K562 (cell line): Measurements from ENCODE around the gene MRM2. TPM values are rescaled to one million over a fixed set of nuclear protein-coding genes. Genes with fewer than 3 reads are reported as not detected.
A peak's percentile ranks its signal among the peaks of the same experiment; 100 is the strongest.

Source experiments
- ETV5 ChIP-seq: sonication (generic); formaldehyde crosslinking; IDR thresholded peaks from 2 replicates; pipeline ENCODE4 v1.4.0; 2020; ENCODE audit warnings: low read depth, mild to moderate bottlenecking, missing genetic modification reagents
- HNRNPLL ChIP-seq: fragments of 200-400 bp; formaldehyde crosslinking; IDR thresholded peaks from 2 replicates; pipeline ENCODE4 v1.6.1; 2017; ENCODE audit warnings: low read length, low read depth, mild to moderate bottlenecking; ENCODE audit not compliant: poor library complexity, severe bottlenecking
- KHSRP ChIP-seq: fragments of 450-650 bp; IDR thresholded peaks from 2 replicates; pipeline ENCODE4 v1.6.1; 2017
- PTRF ChIP-seq: fragments of 450-650 bp; IDR thresholded peaks from 2 replicates; pipeline ENCODE4 v1.6.1; 2016; ENCODE audit warnings: mild to moderate bottlenecking, missing genetic modification characterization, missing compliant biosample characterization
- SMAD1 ChIP-seq: fragments of 150-350 bp; IDR thresholded peaks from 2 replicates; pipeline ENCODE4 v1.6.1; 2014; ENCODE audit warnings: low read length, low read depth; ENCODE audit not compliant: partially characterized antibody
- YY1 ChIP-seq, 3 experiments: IDR thresholded peaks; 2 replicates each; pipeline ENCODE4 v1.6.1; 2011; ENCODE audit warnings: low read length in 2 of 3, mild to moderate bottlenecking in 2 of 3, moderate library complexity in 2 of 3, borderline replicate concordance in 1 of 3, control low read depth in 1 of 3, low read depth in 1 of 3; ENCODE audit not compliant: insufficient read depth in 3 of 3, insufficient replicate concordance in 2 of 3, control insufficient read depth in 1 of 3, insufficient read length in 1 of 3; ENCODE audit errors: extremely low read depth in 1 of 3
- ZC3H4 ChIP-seq: sonication (generic); formaldehyde crosslinking; IDR thresholded peaks from 2 replicates; pipeline ENCODE4 v1.9.0; 2021; ENCODE audit warnings: missing genetic modification reagents, borderline replicate concordance
- ZNF316 ChIP-seq: fragments of 450-650 bp; IDR thresholded peaks from 2 replicates; pipeline ENCODE4 v1.6.1; 2016
- polyA plus RNA-seq, 8 experiments: library from polyadenylated mRNA; depleted of rRNA in 4 of 8; stranded (reverse) in 5 of 8; unstranded in 3 of 8; fragments of >200 nt; fragmentation: Nextera tagmentation in 2 of 8; fragmentation: Illumina TruSeq in 1 of 8; extraction: Ambion mirVana in 2 of 8; extraction: Trizol in 1 of 8; gene quantifications; 2 replicates each; pipeline versions ENCODE4 v1.2.1 to v1.2.3, GENCODE V29; 2011 to 2014; ENCODE audit warnings: inconsistent platforms in 1 of 8, missing spikeins in 1 of 8
- total RNA-seq, 7 experiments: library from RNA; depleted of rRNA in 6 of 7; stranded (reverse); fragments of >200 nt in 6 of 7; fragmentation: Illumina TruSeq in 2 of 7; extraction: Trizol in 2 of 7; gene quantifications; 2 replicates each; pipeline versions ENCODE4 v1.2.1 to v1.2.3, GENCODE V29; 2011 to 2021; ENCODE audit warnings: low replicate concordance in 1 of 7
- TF ChIP-seq, protein P1 (sequence below), 2 experiments: IDR thresholded peaks; 2 replicates each; pipeline ENCODE4 v1.6.1; 2011; ENCODE audit warnings: borderline replicate concordance in 1 of 2, control low read depth in 1 of 2, low read depth in 1 of 2, low read length in 1 of 2, mild to moderate bottlenecking in 1 of 2, mixed read lengths in 1 of 2, moderate library complexity in 1 of 2; ENCODE audit not compliant: insufficient read depth in 1 of 2, insufficient read length in 1 of 2, poor library complexity in 1 of 2, severe bottlenecking in 1 of 2; ENCODE audit errors: extremely low read depth in 1 of 2
- TF ChIP-seq, protein P2 (sequence below), 2 experiments: fragments of 450-650 bp; IDR thresholded peaks; 2 replicates each; pipeline ENCODE4 v1.6.1; 2016; ENCODE audit warnings: mild to moderate bottlenecking in 2 of 2, borderline replicate concordance in 1 of 2, low read depth in 1 of 2, moderate library complexity in 1 of 2
- TF ChIP-seq, protein P3 (sequence below): sonication (generic); formaldehyde crosslinking; IDR thresholded peaks from 2 replicates; pipeline ENCODE4 v1.8.1; 2023; ENCODE audit warnings: mild to moderate bottlenecking, missing genetic modification reagents, moderate library complexity

Gene MRM2
- total and polyA plus RNA-seq, 9 of the 15 experiments (the other 6 are each of a cell fraction or from before 2014, with no cell fraction given), result 32.4 to 116 (median 50.5) TPM

DNA sequence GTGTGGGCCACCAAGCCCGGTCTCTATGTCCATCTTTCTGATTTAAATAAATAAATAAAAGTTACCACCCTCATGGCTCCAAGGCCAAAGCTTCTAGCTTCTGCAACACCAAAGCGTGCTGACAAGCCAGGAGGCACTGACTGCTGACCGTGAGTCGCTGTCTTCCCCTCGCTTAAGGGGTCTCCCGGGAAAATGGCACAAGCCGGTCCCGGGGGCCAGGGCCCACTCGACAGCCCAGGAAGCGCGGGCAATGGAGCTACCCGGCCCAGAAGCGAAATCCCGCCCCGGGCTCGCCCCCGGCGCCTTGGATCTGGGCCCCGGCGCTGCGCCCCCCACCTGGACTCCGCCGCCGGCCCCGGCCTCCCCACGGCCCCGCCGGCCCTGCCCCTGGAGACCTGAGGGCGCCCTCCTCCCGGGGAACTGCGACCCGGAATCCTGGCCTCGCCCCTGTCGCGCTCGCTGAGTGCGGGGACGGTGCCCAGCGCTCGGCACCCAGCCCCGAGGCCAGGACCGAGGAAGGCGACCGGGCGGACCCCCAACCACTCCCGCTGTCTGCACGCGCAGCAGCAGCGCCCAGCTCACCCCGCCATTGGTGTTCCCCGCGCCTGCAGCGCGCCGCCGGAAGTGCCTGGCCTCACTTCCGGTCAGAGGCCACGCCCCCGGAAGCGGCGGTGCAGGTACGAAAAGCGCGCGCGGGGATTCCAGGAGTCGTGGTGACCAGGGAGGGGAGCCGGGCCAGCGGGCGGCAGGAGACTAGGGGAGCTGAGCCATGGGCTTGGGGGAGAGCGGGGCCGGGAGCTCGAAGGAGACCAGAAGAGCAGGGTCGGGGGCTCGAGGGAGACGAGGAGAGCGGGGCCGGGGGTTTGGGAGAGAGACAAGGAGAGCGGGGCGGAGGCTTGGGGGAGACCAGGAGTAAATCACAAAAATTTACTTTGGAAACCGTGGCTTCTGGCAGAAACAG lies at the start of gene MRM2, which contains the start of gene NUDT1 (continued):
- peak; percentile 26 for TF ChIP-seq SMAD1
- TF ChIP-seq KHSRP, result no peak
- TF ChIP-seq ETV5 (CRISPR knock-in tag), result peak; percentile 90
- TF ChIP-seq ZC3H4, result no peak
- TF ChIP-seq, protein P1, sequence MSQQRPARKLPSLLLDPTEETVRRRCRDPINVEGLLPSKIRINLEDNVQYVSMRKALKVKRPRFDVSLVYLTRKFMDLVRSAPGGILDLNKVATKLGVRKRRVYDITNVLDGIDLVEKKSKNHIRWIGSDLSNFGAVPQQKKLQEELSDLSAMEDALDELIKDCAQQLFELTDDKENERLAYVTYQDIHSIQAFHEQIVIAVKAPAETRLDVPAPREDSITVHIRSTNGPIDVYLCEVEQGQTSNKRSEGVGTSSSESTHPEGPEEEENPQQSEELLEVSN (IDR thresholded peaks at IDR 0.05; ENCODE audit: borderline replicate concordance in 1 of 2, extremely low read depth in 1 of 2, insufficient read depth in 1 of 2, insufficient read length in 1 of 2, low read depth in 1 of 2, low read length in 1 of 2, poor library complexity in 1 of 2, severe bottlenecking in 1 of 2), result peak; percentile 59 to 89
- TF ChIP-seq ZNF316, result no peak
- TF ChIP-seq PTRF (tag), result no peak
- TF ChIP-seq HNRNPLL, result peak; percentile 64
- TF ChIP-seq, protein P2, sequence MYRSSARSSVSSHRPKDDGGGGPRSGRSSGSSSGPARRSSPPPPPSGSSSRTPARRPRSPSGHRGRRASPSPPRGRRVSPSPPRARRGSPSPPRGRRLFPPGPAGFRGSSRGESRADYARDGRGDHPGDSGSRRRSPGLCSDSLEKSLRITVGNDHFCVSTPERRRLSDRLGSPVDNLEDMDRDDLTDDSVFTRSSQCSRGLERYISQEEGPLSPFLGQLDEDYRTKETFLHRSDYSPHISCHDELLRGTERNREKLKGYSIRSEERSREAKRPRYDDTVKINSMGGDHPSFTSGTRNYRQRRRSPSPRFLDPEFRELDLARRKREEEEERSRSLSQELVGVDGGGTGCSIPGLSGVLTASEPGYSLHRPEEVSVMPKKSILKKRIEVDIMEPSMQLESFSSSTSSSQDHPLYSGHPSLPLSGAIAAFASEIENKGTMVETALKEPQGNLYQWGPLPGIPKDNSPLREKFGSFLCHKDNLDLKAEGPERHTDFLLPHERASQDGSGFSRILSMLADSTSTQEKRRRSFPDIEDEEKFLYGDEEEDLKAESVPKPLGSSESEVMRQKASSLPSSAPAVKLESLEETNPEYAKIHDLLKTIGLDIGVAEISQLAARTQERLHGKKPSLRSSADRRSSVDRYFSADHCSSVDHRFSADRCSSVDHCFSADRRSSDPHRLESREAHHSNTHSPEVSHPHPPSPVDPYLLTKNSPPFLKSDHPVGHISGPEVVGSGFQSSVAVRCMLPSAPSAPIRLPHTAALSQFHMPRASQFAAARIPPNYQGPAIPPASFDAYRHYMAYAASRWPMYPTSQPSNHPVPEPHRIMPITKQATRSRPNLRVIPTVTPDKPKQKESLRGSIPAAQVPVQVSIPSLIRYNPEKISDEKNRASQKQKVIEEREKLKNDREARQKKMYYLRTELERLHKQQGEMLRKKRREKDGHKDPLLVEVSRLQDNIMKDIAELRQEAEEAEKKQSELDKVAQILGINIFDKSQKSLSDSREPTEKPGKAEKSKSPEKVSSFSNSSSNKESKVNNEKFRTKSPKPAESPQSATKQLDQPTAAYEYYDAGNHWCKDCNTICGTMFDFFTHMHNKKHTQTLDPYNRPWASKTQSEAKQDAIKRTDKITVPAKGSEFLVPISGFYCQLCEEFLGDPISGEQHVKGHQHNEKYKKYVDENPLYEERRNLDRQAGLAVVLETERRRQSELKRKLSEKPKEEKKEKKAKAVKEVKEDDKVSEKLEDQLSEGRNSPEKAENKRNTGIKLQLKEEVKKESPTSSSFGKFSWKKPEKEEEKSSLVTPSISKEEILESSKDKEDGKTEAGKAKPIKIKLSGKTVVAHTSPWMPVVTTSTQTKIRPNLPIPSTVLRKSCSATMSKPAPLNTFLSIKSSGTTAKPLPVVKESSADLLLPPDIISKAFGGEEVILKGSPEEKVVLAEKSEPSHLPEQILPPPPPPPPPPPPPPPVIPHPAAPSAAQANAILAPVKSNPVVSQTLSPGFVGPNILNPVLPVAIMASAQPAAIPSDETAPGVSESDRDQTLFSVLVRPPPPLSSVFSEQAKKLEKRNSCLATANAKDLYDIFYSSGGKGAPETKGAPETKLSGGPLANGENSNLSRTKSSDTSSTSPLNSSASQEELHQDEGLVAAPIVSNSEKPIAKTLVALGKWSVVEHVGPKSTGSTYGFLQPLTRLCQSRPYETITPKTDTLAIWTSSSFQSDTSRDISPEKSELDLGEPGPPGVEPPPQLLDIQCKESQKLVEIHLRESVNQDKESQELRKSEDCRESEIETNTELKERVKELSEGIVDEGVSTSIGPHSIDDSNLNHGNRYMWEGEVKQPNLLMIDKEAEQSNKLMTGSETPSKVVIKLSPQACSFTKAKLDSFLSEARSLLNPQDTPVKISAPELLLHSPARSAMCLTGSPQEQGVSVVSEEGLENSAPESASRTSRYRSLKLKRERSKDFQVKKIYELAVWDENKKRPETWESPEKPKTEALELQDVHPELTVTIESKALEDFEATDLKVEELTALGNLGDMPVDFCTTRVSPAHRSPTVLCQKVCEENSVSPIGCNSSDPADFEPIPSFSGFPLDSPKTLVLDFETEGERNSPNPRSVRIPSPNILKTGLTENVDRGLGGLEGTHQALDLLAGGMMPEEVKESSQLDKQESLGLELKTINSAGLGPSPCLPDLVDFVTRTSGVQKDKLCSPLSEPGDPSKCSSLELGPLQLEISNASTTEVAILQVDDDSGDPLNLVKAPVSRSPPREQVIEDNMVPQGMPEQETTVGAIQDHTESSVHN (IDR thresholded peaks at IDR 0.05; ENCODE audit: borderline replicate concordance in 1 of 2, low read depth in 1 of 2), result no peak
- peak; percentile 72 to 95 (median 90) for TF ChIP-seq YY1 (IDR thresholded peaks at IDR 0.05; ENCODE audit: borderline replicate concordance in 1 of 3, control insufficient read depth in 1 of 3, extremely low read depth in 1 of 3, insufficient read depth in 3 of 3, insufficient read length in 1 of 3, insufficient replicate concordance in 2 of 3, low read depth in 1 of 3, low read length in 2 of 3)
- TF ChIP-seq, protein P3, sequence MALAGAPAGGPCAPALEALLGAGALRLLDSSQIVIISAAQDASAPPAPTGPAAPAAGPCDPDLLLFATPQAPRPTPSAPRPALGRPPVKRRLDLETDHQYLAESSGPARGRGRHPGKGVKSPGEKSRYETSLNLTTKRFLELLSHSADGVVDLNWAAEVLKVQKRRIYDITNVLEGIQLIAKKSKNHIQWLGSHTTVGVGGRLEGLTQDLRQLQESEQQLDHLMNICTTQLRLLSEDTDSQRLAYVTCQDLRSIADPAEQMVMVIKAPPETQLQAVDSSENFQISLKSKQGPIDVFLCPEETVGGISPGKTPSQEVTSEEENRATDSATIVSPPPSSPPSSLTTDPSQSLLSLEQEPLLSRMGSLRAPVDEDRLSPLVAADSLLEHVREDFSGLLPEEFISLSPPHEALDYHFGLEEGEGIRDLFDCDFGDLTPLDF (CRISPR knock-in tag), result peak; percentile 88
